ENCODE results near the gene VPS18.

VPS18 gene

DNA sequence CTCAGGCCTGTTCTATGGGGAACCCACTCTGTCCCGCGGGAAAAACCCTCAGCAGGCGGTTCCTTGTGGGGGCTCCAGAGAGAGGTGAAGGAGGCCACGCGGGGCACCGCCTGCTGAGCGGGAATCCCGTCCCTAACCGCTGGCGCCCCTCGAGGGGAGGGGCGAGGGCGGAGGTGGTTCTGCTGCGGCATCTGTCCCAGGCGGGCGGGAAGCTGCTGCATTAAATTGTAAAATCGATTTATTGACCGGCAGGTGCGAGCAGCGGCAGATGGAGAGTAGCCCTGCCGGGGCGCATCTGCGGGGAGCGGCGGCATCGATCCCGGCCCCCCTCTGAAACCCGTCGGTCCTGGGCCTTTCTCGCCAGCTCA, 31.2 kb downstream of the VPS18 start:
- no peak for DNase-seq

DNA sequence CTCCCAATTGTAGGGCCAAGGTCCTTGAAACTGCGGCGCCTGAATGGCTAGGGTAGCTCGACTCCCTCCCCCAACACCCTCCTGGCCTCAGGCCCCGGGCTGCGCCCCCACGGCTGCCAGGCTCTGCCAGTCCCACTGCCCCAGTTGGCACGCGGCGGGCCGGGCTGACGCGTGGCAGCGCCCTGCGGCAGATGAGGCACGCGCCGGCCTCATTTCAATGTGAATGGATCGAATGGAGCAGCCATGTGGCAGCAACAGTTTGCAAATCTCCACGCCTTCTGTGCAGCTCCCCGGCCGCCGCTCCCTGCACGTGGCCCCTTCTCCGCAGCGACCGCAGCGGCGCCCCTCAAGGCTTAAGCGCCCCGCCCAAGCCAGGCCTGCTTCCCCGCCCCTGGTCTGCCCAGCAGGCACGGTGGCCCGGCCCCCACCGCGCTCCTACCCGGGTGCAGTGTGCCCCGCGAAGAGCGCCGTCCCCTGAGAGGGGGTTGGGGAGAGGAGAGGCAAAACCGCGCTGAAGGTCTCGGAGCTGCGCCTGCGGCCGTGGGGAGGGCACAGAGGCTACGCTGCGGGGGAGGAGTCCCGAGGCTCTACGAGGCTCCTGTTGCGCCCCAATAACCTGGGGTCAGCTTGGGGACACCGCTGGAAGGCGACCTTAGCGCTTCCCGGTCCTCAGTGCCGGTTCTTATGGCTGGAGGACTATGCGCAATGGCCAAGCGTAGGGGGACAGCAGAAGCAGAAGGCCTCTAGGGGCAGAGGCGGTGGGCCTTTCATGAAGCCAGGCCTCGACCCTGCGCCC, 31.8 kb downstream of the VPS18 start:
- DNase-seq = no peak

- DNase-seq = no peak
Measured at GRCh38 chr15:40926659-40927494, 32.6 kb downstream of the VPS18 start.

DNA sequence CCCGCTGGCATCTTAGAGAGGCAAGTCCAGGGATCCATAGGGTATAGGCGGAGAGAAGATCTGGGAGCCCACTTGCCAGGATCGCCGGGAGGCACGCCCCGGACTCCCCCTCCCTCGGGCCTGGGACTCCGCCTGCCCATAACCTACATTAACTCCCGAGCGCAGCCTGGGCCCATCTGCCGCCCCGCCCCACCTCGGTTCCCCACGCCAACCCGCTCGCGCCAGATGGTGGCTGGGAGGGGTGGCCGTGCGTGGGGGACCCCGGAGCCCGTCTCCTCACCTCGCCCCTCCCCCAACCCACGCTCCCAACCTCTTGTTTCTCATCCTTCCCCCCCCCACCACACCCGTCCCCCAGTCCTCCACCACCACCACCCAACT, 33.2 kb downstream of the VPS18 start:
- DNase-seq = no peak

DNA sequence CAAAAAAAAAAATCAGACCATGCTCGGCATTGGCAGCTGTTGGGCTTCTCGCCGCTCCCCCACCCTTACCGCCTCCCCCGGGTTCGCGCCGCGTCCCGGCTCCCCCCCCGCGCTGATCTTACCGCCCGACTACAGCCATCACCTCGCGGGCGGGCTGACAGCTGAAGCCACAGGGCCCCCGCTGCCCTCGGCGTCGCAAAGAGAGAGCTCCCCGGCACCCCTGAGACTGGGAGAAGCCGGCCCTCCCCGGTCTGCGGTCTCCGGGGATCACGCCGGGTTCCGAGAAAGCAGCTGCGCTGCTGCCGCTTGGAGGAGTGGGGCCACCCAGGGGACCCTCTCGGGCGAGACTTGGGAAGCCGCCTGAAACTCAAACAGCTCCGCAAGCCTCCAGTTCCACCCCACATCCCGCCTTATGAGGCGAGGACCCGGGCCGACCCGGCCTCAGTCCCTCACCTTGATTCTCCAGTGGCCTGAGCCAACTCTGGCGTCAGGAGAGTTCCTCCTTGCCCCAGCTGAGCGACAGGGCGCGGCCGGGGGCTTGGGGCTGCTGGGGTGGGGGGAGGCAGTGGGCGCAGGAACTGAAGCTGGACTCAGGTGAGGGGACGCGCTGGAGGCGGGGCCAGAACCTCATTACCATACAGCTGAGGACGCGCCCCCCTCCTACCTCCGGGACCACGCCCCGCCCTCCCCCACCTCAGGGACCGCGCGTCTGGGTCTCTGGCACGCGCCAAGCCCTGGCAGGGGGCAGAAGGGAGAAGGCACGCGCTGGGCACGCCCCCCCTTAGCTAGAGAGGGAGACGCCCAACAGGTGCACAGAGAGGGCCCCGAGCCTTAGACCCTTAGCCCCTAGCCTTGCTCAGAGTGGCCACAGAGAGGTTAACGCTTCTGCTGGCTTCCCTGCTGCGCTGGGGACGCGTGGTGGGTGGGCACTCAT, 33.9 kb downstream of the VPS18 start:
- no peak for DNase-seq

- no peak for DNase-seq
Measured at GRCh38 chr15:40928821-40929659, 34.8 kb downstream of the VPS18 start, which contains the start of gene DLL4. Gene DLL4 (plus strand): TSS chr15:40929340. CDS start chr15:40929669, 329 bp downstream.

- DNase-seq = no peak
Measured at GRCh38 chr15:40929660-40930429, 35.6 kb downstream of the VPS18 start.

DNA sequence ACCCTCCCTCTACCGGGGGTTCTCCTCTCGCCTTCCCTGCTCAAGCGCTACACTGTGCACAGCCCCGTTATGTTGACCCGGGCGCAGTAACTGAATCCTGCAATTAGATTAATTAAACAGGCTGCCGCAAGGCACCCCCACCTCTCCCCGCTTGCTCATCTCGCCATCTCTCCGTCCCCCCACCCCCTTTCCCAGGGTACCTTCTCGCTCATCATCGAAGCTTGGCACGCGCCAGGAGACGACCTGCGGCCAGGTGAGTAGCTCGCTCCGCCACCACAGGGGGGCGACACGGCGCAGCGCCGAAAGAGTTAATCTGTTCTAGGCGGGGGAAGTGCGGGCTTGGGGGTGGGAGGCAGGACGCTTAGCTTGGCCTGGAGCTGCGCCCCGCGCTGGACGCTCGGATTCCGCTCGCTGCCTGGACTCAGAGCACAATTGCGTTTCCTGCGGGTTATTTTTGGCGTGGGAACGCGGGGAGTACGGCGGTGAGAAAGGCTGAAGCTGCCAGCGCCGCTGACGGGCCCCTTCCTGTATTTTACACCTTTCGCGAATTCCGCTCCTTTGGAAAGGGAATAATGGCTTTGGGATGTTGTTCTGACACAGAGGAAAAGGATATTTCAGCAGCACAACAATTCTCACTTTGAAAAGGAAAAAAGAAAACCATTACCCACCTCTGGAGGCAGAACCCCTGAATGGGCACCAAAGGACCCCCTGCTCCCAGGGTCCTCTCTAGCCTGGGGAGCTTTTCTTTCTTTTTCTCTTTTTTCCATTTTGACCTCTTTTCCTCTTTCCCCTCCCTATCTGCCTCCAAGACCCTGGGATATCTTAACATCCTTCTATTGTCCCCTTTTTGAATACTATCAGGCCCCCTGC, 36.4 kb downstream of the VPS18 start:
- DNase-seq = no peak

- no peak for DNase-seq
Measured at GRCh38 chr15:40931300-40932142, 37.3 kb downstream of the VPS18 start.

DNA sequence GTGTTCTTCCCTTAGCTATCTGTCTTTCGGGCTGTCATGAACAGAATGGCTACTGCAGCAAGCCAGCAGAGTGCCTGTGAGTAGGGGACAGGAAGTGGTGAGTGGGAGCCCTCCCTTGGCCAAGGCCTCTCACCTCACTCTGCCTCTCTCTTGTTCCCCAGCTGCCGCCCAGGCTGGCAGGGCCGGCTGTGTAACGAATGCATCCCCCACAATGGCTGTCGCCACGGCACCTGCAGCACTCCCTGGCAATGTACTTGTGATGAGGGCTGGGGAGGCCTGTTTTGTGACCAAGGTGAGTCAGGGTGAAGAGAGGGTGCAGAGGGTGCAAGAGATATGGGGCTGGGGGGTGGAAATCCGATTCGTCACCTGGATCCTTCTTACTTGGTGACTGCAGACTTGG, 37.9 kb downstream of the VPS18 start:
- no peak for DNase-seq

DNA sequence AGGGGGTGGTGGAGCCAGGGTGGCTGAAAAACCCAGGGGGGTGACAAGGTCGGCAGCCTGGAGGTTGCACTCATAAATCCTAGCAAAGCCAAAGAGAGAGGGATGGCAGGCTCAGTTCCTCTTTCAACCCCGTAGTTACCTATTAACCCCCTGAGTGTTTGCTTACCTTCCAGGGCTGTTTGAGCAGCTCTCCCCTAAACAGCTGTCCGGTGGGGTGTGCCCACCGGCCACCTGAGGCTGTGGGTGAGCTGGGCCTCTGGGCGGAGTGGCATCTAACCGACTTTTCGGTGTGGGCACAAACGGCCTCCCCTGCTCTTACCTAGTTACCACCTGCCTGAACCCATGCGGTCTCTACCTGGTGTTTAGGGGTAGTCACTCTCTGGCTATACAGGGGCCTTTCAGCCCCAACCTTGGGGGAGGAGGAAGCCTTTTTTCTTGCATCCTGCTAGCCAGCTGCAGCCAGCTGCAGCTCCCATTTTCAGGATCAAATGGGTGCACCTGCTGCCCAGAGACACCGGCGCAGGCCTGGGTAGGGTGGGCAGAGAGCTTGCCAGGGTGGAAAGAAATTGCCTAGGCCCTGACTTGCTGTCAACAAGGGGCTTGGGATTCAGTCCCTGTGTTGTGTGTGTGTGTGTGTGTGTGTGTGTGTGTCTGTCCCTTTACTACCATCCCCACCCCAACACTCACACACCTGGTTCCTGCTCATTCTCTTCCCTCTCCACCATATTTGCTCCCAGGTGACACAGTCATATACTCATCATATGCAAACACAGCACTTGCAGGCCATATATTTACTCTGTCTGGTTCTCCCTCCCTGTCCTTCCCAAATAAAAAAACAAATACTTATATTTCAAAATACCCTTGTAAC, 38.6 kb downstream of the VPS18 start:
- DNase-seq = no peak

DNA sequence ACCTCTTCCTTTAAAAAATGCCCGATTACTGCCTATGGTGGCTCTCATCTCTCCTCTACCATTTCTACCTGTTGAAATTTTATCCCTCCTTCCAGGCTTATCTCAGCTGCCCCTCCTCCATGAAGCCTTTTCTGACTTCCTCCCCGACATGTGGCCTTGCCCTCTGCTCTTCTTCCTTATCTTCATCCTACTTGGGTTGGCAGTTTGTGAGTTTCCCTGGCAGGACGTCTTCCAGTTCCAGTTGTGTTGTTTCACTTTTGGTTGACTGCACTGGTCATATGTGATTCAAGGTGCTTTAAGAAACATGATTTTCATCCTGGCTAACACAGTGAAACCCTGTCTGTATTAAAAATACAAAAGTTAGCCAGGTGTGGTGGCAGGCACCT, 39.3 kb downstream of the VPS18 start:
- no peak for DNase-seq

- DNase-seq = no peak
Measured at GRCh38 chr15:40934457-40934856, 40.2 kb downstream of the VPS18 start.

- no peak for DNase-seq
Measured at GRCh38 chr15:40936234-40936708, 42.0 kb downstream of the VPS18 start.

- no peak for DNase-seq
Measured at GRCh38 chr15:40936709-40937666, 42.7 kb downstream of the VPS18 start.

GRCh38 chr15:40937762-40938535, 43.7 kb downstream of the VPS18 start:
- DNase-seq = no peak

Measured in NCI-H446 treated with DMSO at 0.1 percent for 48 hours (cell line).